Heart left ventricle (tissue), 13 donors: ENCODE data around the gene CD96.

Source experiments
- CTCF ChIP-seq, 12 donors: fragments of 200-600 bp; sonication (generic) in 4 of 12; IDR thresholded peaks; one replicate each; pipeline versions ENCODE4 v1.5.0 to v1.8.0; 2018 to 2022; ENCODE audit warnings: antibody characterized with exemption in 12 of 12, mild to moderate bottlenecking in 5 of 12
- POLR2A ChIP-seq, 2 donors: fragments of 450-650 bp; IDR thresholded peaks; one replicate each; pipeline ENCODE4 v1.6.1; 2017; ENCODE audit warnings: antibody characterized with exemption in 2 of 2, mild to moderate bottlenecking in 2 of 2, moderate library complexity in 2 of 2
- donor health status: ischemic (EF 13 %, LVEDD 7.1; RV severe dilation, severe dysfunction).
- donor health status: DM: no; HTN: yes; CAD: no.
- donor health status: DM: no; HTN: no; CAD: no.
- donor health status: ischemic (EF 25% LVEDD 6.9; RV normal size, moderate dysfunction).
- donor health status: ischemic (EF 25% LVEDD 5.7; RV mildly dilated, moderate dysfunction).
- donor health status: ischemic (EF 35%, LVEDD 5.7; RV mildly dilated, moderate dysfunction).
- donor health status: nonischemic (EF 11% LVEDD 7.7; RV severe dilation, severe dysfunction).
- donor health status: DM: yes; HTN: yes; CAD: no.
- donor health status: PGD.
- donor health status: ischemic (EF 29% LVEDD 5.4; RV normal size, mild dysfunction).
- donor health status: nonischemic (EF 23%, LVEDD 6.1; RV moderate dilation, normal function).

GRCh38 chr3:111589303-111590142, 47.5 kb downstream of the CD96 start:
- no peak for TF ChIP-seq CTCF (IDR thresholded peaks at IDR 0.05)
- no peak for TF ChIP-seq POLR2A (IDR thresholded peaks at IDR 0.05)
